Suprapubic skin (tissue), 4 donors: ENCODE results near the gene IL1RAP. TPM values are rescaled to one million over a fixed set of nuclear protein-coding genes. Genes with fewer than 3 reads are reported as not detected.

Source experiments
- DNase-seq, 2 donors: peaks; one replicate each; pipeline ENCODE4 v3.0.0-alpha.2; 2019; ENCODE audit warnings: low spot score in 2 of 2
- H3K27ac ChIP-seq: fragments of 200-600 bp; sonication (generic); one replicate; pipeline ENCODE4 v1.5.1; 2019
- H3K27me3 ChIP-seq: fragments of 200-600 bp; sonication (generic); one replicate; pipeline ENCODE4 v1.5.1; 2019
- H3K36me3 ChIP-seq: fragments of 200-600 bp; sonication (generic); one replicate; pipeline ENCODE4 v1.5.1; 2019
- H3K4me1 ChIP-seq: fragments of 200-600 bp; sonication (generic); one replicate; pipeline ENCODE4 v1.5.1; 2019
- H3K4me3 ChIP-seq: fragments of 200-600 bp; sonication (generic); one replicate; pipeline ENCODE4 v1.5.1; 2019; ENCODE audit warnings: mild to moderate bottlenecking
- H3K9me3 ChIP-seq: fragments of 200-600 bp; sonication (generic); one replicate; pipeline ENCODE4 v1.5.1; 2019
- EP300 ChIP-seq: sonication (generic); formaldehyde crosslinking; IDR thresholded peaks from one replicate; pipeline ENCODE4 v1.6.1; 2017; ENCODE audit warnings: antibody characterized with exemption
- POLR2A ChIP-seq, 2 donors: fragments of 450-650 bp; IDR thresholded peaks; one replicate each; pipeline ENCODE4 v1.6.1; 2017; ENCODE audit warnings: antibody characterized with exemption in 2 of 2, mild to moderate bottlenecking in 2 of 2, moderate library complexity in 2 of 2
- POLR2AphosphoS5 ChIP-seq, 3 donors: sonication (generic); formaldehyde crosslinking; IDR thresholded peaks; one replicate each; pipeline ENCODE4 v1.6.1; 2017; ENCODE audit warnings: antibody characterized with exemption in 3 of 3
- WGBS: methylation state at CpG from one replicate; pipeline ENCODE4 v1.1.5; 2018; 5-methylcytosine and 5-hydroxymethylcytosine counted together
- total RNA-seq, 4 donors: library from RNA; depleted of rRNA; stranded (reverse); fragments of >200 nt; gene quantifications; one replicate each; pipeline ENCODE4 v1.1.0, GENCODE V29; 2016
- TF ChIP-seq, protein P1 (sequence below), 2 donors: fragments of 200-600 bp in 1 of 2; fragments of 450-650 bp in 1 of 2; sonication (generic) in 1 of 2; IDR thresholded peaks; one replicate each; pipeline ENCODE4 v1.5.1; 2016 to 2019; ENCODE audit warnings: antibody characterized with exemption in 2 of 2, mild to moderate bottlenecking in 1 of 2, moderate library complexity in 1 of 2

The IL1RAP gene
- total RNA-seq, 4 donors from 2014 or later = 27.5 to 44.0 (median 29.5) TPM

DNA sequence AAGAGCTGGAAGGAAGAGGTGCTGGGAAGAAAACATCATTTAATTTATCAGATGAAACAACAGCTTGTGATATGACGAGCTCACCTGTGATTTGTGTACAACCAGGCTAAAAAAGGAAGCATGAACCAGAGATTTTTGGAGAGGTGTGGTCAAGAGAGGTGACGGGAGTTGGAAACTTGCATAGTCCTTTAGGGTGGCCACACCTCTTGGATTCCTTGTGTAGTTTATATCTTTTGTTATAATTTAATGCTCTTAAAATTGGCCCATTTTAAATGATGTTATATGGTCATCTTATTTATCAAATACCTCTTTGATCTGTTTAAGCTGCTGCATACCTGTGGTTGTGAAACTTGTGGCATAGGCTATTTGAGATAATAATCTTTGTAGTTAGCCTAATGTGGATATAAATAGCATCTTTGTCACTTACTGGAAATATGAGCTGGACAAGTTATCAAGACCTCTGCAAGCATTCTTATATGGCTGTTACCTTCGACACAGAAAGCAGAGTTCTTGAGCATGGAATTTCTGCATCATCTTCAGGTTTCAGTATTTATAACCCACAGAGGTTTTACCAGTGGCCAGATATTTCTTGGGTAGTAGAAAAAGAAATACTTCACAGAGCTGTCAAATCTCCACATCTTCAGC is 49.1 kb downstream of the IL1RAP start:
- no peaks in the 10 kb centered on the region for H3K9me3 ChIP-seq
- H3K4me1 ChIP-seq = peaks cover 4% of the 10 kb centered on the region
- no peaks in the 10 kb centered on the region for H3K36me3 ChIP-seq
- no peaks in the 10 kb centered on the region for H3K27me3 ChIP-seq
- no peak overlapping the region for H3K27ac ChIP-seq
- TF ChIP-seq, protein P1, sequence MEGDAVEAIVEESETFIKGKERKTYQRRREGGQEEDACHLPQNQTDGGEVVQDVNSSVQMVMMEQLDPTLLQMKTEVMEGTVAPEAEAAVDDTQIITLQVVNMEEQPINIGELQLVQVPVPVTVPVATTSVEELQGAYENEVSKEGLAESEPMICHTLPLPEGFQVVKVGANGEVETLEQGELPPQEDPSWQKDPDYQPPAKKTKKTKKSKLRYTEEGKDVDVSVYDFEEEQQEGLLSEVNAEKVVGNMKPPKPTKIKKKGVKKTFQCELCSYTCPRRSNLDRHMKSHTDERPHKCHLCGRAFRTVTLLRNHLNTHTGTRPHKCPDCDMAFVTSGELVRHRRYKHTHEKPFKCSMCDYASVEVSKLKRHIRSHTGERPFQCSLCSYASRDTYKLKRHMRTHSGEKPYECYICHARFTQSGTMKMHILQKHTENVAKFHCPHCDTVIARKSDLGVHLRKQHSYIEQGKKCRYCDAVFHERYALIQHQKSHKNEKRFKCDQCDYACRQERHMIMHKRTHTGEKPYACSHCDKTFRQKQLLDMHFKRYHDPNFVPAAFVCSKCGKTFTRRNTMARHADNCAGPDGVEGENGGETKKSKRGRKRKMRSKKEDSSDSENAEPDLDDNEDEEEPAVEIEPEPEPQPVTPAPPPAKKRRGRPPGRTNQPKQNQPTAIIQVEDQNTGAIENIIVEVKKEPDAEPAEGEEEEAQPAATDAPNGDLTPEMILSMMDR (IDR thresholded peaks at IDR 0.05) = no peak
- TF ChIP-seq POLR2A (IDR thresholded peaks at IDR 0.05) = no peak
- no peak for TF ChIP-seq POLR2AphosphoS5 (IDR thresholded peaks at IDR 0.05)
- no peak for TF ChIP-seq EP300
- 70% methylated on average over 3 of the region's 3 CpGs for WGBS
- DNase-seq = no peak
- no peak overlapping the region for H3K4me3 ChIP-seq

DNA sequence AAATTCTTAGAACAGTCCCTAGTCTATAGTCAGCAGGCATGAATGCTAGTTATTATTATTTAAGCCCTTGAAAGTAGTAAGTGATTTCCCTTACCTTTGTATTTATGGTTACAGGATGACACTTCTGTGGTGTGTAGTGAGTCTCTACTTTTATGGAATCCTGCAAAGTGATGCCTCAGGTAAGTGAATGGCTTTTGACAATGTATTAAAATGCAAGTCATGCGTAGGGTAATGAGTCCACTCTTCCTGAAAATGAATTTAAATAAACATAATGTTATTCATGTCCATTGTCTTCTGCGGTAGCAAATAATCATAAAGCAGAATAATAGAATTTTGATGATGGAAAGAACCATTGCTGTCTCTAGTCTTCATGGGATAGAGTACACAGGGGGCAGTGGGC is 50.3 kb downstream of the IL1RAP start:
- no peak for DNase-seq
- peaks cover 4% of the 10 kb centered on the region for H3K4me1 ChIP-seq
- H3K4me3 ChIP-seq = no peak overlapping the region
- WGBS = 98% methylated on average over 2 of the region's 2 CpGs
- H3K36me3 ChIP-seq = no peaks in the 10 kb centered on the region
- no peaks in the 10 kb centered on the region for H3K9me3 ChIP-seq
- H3K27me3 ChIP-seq = no peaks in the 10 kb centered on the region
- TF ChIP-seq EP300 (no peak), POLR2AphosphoS5 (IDR thresholded peaks at IDR 0.05) (no peak), POLR2A (IDR thresholded peaks at IDR 0.05) (no peak)
- TF ChIP-seq, protein P1 (IDR thresholded peaks at IDR 0.05) = no peak
- H3K27ac ChIP-seq = no peak overlapping the region

- DNase-seq = peak; percentile 83 to 84
- no peaks in the 10 kb centered on the region for H3K36me3 ChIP-seq
- H3K4me3 ChIP-seq = no peak overlapping the region
- peaks cover 4% of the 10 kb centered on the region for H3K4me1 ChIP-seq
- H3K27me3 ChIP-seq = no peaks in the 10 kb centered on the region
- 37% methylated on average over 6 of the region's 6 CpGs for WGBS
- H3K9me3 ChIP-seq = no peaks in the 10 kb centered on the region
- H3K27ac ChIP-seq = peak overlapping the region; percentile 20
- TF ChIP-seq EP300 = no peak
- TF ChIP-seq POLR2AphosphoS5 (IDR thresholded peaks at IDR 0.05) = peak in 2 of 3 donors; percentile 63 to 91
- TF ChIP-seq POLR2A (IDR thresholded peaks at IDR 0.05) = no peak
- TF ChIP-seq, protein P1 (IDR thresholded peaks at IDR 0.05) = no peak
These were observed 52.4 kb downstream of the IL1RAP start for GRCh38 chr3:190566043-190566933.

DNA sequence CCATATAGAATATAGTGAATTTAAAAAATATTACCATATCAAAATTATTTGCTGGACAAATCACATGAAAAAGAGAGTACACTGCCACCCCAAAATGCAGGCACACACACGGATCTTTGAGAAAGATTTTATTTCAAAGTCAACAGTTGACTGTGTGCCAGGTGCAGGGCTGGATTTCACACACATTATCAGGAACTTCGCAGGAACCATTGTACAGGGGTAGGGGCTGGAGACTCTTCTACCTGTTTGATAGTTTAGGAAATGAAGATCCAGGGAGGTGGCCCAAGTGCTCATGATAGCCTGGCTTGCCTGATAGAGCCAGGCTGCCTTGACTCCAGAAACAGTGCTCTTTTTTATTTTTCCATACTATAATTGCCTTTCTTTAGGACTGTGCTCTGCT is 54.2 kb downstream of the IL1RAP start:
- H3K27me3 ChIP-seq = no peaks in the 10 kb centered on the region
- H3K9me3 ChIP-seq = no peaks in the 10 kb centered on the region
- DNase-seq = no peak
- H3K4me3 ChIP-seq = no peak overlapping the region
- no peaks in the 10 kb centered on the region for H3K36me3 ChIP-seq
- peaks cover 4% of the 10 kb centered on the region for H3K4me1 ChIP-seq
- TF ChIP-seq POLR2AphosphoS5 (IDR thresholded peaks at IDR 0.05) (no peak), POLR2A (IDR thresholded peaks at IDR 0.05) (no peak), EP300 (no peak)
- TF ChIP-seq, protein P1 (IDR thresholded peaks at IDR 0.05) = no peak
- 69% methylated on average over 2 of the region's 2 CpGs for WGBS
- H3K27ac ChIP-seq = no peak overlapping the region

DNA sequence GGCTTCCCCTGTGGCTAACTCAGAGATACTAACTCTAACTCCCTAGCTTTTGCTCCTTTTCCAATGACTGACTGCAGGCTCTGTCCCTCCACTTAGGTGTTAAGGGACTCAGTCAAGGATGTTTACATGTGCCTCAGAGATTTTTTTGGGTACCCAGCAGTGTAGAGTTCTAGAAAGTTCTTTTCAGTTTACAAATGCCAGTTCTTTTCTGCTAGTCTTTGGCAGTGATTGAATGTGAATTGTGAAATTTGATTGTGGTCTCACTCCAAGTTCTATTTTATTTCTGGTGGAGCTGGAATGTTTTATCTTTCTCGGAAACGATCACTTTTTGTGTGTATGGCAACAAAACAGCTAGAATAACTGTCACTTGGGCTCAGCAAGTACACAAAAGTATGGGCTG is 60.6 kb downstream of the IL1RAP start:
- TF ChIP-seq, protein P1 (IDR thresholded peaks at IDR 0.05) = no peak
- TF ChIP-seq POLR2A (IDR thresholded peaks at IDR 0.05) = no peak
- no peak for TF ChIP-seq EP300
- no peak for TF ChIP-seq POLR2AphosphoS5 (IDR thresholded peaks at IDR 0.05)
- peaks cover 6% of the 10 kb centered on the region for H3K4me1 ChIP-seq
- H3K9me3 ChIP-seq = no peaks in the 10 kb centered on the region
- no peak for DNase-seq
- no peaks in the 10 kb centered on the region for H3K27me3 ChIP-seq
- H3K36me3 ChIP-seq = no peaks in the 10 kb centered on the region
- no peak overlapping the region for H3K27ac ChIP-seq
- H3K4me3 ChIP-seq = no peak overlapping the region
- 42% methylated on average over 2 of the region's 2 CpGs for WGBS
